T1000 (cell line): ENCODE results near the gene CEP70.
"Not testable (repeated sequence)": the region's sequence is repeated elsewhere in the genome, so short reads cannot be mapped to it uniquely, and the experiment has no call there.

Experiments
- DNase-seq: peaks from one replicate; lab custom pipeline; 2025; ENCODE audit warnings: mixed read lengths; lab: John Stamatoyannopoulos, UW

The CEP70 gene

DNA sequence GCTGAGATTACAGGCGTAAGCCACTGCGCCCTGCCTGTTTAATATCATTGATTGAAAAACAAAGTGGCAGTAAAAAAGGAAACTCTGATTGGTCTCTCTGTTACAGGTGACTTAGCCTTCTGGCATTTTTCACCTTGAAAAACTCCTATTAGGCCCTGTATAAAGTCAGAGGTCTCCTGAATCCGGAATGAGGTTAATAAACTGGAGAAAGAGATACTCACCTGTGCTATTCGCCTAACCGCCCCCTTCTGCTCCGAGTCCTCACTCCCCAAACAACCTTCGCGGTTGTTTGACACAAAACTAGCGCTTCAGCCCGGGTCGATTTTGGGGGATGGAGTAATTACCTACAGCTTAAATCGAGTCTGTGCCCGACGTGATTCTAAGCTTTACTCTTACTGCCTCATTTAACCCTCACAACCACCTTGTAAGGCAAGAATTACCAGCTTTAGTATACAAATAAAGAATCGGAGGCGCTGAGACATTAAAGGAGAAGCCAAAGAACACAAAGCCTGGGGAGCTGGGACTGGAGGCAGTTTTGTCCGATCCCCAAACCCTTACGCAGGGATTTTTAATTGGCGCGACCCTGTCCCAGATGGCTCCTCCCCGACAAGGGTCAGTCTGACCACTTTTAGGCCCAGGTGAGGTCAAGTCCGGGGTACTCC lies 441 bp downstream of the CEP70 start:
- DNase-seq, result no peak

DNA sequence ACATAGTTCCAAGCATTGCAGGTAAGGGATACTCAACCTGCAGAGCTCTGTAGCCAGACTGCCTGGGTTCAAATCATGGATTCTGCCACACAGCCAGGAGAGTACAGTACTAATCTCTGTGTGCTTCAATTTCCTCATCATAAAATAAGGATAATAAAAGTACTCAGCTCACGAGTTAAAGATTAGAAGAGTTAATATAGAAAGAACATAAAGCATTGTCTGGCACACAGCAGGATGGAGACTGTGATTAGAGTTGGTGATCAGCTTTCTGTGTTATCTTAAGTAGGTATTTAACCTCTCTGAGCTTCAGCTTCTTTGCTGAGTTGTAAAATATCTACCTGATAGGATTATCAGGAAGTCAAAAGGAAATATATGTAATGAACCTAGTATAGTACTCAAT lies 2.7 kb downstream of the CEP70 start:
- no peak for DNase-seq

DNA sequence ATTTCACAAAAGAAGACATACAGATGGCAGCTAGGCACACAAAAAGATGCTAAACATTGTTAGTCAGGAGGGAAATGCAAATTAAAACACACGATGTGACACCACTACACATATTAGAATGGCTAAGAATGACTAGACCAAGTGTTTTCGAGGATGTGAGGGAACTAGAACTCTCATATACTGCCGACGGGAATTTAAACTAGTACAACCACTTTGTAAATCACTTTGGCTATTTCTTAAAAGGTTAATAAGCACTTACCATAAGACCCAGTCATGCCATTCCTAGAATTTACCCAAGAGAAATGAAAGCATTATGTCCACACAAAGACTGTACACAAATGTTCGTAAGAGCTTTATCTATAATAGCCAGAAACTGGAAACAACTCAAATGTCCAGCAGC lies 5.6 kb downstream of the CEP70 start:
- no peak for DNase-seq

DNA sequence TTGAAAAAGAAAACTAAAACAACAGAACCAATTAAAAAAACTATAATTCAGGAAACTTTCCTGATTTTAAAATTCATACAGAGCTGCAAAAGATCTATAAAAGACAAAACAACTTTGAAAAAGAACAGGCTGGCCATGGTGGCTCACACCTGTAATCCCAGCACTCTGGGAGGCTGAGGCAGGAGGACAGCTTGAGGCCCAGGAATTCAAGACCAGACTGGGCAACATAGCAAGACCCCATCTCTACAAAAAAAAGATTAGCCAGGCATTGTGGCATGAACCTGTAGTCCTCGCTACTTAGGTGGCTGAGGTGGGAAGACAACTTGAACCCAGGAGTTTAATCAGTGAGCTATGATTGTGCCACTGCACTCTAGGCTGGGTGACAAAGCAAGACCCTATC lies 6.7 kb downstream of the CEP70 start:
- no peak for DNase-seq

DNA sequence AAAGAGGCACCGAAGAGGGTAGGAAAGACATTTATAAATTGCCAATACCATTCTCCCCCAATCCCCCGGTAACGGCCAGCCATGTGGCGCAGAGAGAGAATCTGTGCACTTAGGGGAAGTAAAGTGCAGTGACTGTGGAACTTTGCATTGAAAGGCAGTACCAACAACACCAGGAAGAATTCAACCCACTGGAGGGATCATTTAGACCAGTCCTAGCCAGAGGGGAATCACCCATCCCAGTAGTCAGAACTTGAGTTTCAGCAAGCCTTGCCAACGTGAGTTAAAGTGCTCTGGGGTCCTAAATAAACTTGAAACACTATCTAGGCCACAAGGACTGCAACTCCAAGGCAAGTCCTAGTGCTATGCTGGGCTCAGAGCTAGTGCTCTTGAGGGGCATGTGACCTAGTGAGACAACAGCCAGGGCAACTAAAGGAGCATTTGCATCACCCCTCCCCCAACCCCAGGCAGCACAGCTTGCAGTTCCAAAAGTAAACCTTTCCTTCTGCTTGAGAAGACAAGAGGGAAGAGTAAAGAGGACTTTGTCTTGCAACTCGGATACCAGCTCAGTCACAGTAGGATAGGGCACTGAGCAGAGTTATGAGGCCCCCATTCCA lies 15.0 kb downstream of the CEP70 start:
- no peak for DNase-seq

DNA sequence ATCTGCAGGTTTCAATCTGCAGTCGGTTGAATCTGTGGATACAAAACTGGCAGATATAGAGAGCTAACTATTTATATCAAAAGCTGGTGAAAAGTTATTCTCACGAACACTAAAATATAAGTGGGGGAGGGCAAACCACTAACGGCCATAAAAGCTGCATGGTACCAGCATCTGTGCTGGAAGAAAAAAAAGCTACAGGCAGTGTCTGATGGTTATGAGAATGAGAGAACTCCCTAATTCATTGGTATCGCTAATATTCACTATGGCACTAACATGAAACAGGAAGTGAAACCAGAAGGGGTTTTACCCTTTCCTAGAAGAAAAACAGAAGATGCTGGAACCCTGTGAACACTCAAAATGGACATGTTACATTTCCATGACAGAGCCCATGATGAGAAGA lies 15.9 kb downstream of the CEP70 start:
- no peak for DNase-seq

DNA sequence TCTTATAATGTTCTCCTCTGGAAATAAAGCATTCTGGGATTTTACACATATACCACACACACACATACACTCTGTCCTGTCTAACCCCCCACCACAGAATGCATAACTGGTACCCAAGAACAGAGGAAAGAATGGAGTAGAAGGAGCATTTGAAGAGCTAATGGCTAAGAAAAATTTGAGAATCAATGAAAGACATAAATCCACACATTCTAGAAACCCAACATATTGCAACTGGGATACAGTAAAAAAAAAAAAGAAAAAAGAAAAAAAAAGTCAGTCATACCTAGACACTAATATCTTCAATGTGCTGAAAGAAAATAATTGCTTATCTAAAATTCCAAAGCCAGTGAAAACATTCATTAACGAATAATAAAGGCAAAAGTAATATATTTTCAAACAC lies 20.9 kb downstream of the CEP70 start:
- DNase-seq, result no peak

DNA sequence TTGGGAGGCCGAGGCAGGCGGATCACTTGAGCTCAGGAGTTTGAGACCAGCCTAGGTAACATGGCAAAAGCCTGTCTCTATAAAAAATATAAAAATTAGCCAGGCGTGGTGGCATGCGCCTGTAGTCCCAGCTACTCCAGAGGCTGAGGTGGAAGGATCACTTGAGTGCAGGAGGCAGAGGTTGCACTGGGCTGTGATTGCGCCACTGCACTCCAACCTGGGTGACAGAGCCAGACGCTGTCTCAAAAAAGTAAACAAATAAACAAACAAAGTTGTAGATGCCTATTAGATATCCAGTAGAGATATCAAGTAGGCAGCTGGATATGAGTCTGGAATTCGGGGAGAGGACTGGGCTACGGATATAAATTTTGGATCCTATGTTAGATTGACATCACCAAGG lies 24.4 kb downstream of the CEP70 start:
- DNase-seq, result not testable (repeated sequence)

DNA sequence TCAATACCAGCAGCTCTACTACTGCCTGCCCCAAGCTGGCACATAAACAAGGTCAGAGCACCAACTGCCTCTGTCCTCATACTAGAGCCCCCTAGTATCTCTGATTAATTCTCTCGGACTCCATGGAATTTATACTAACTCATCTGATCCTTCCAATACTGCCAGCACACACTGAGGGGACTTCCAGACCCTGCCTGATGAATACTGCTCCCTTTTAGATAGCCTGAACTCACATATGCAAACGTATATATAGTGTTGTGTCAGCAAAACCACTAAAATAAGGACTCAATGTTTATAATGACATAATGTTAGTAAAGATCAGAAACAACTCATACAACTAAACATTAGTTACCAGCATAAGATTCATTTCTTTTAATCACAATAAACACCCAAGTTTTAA lies 25.0 kb downstream of the CEP70 start:
- no peak for DNase-seq

DNA sequence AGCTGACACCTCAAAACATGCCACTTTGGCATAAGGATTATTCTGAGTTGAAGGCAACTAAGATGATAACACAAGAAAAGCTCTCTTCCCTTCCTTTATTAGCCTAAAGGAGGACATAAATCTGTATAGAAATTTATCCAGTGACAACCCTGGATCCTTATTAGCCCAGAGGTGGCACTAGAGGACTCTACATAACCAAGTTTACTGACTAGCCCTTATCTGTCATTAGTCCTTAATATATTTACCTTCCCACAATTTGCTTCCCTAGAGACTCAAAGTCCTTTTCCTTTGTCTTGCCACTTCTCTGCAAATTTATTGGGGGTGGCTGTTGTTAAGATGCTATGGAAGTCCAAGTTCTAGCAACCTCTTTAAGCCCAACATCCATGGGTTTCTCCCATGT lies 26.7 kb downstream of the CEP70 start:
- DNase-seq, result no peak

DNA sequence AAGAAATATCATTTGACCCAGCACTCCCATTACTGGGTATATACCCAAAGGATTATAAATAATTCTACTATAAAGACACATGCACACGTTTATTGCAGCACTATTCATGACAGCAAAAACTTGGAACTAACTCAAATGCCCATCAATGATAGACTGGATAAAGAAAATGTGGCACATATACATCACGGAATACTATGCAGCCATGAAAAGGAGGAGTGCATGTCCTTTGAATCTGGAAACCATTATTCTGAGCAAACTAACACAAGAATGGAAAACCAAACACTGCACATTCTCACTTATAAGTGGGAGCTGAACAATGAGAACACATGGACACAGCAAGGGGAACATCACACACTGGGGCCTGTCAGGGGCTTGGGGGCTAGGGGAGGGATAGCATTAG lies 27.8 kb downstream of the CEP70 start:
- not testable (repeated sequence) for DNase-seq

DNA sequence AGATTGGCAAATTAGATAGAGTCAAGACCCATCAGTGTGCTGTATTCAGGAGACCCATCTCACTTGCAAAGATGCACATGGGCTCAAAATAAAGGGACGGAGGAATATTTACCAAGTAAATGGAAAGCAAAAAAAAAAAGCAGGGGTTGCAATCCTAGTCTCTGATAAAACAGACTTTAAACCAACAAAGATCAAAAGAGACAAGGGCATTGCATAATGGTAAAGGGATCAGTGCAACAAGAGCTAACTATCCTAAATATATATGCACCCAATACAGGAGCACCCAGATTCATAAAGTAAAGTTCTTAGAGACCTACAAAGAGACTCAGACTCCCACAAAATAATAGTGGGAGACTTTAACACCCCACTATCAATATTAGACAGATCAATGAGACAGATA lies 31.2 kb downstream of the CEP70 start:
- DNase-seq, result not testable (repeated sequence)

DNA sequence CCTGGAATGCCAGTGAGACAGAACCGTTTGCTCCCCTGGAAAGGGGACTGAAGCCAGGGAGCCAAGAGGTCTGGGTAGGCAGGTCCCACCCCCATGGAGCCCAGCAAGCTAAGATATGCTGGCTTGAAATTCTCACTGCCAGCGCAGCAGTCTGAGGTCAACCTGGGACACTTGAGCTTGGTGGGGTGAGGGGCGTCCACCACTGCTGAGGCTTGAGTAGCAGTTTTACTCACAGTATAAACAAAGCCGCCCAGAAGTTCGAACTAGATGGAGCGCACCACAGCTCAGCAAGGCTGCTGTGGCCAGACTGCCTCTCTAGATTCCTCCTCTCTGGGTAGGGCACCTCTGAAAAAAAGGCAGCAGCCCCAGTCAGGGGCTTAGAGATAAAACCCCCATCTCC lies 33.6 kb downstream of the CEP70 start:
- DNase-seq, result no peak

DNA sequence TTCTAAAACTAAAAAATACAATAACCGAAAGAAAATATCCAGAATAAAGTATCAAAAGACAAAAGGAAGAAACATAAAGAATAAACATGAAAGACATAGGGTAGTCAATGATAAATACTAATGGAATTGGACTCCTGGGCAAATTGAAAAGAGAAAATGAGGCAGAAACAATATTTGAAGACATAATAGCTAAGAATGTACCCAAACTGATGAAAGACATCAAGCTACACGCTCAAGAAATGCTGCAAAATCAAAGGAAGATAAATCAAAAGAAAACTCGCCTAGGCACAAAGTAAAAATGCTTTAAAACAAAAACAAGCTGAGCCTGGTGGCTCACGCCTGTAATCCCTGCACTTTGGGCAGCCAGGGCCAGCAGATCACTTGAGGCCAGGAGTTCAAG lies 34.9 kb downstream of the CEP70 start:
- DNase-seq, result no peak

DNA sequence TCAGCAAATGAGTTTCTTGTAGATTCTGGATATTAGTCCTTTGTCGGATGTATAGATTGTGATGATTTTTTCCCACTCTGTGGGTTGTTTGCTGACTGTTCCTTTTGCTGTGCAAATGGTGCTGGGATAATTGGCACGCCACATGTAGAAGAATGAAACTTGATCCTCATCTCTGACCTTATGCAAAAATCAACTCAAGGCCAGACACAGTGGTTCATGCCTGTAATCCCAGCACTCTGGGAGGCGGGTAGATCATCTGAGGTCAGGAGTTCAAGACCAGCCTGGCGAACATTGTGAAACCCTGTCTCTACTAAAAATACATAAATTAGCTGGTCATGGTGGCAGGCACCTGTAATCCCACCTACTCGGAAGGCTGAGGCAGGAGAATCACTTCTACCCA lies 39.3 kb downstream of the CEP70 start:
- not testable (repeated sequence) for DNase-seq

DNA sequence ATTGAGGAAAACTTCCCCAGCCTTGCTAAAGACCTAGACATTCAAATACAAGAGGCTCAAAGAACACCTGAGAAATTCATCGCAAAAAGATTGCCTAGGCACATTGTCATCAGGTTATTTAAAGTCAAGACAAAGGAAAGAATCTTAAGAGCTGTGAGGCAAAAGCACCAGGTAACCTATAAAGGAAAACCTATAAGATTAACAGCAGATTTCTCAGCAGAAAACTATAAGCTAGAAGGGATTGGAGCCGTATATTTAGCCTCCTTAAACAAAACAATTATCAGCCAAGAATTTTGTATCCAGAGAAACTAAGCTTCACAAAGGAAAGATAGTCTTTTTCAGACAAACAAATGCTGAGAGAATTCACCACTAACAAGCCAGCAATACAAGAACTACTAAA lies 43.1 kb downstream of the CEP70 start:
- not testable (repeated sequence) for DNase-seq

DNA sequence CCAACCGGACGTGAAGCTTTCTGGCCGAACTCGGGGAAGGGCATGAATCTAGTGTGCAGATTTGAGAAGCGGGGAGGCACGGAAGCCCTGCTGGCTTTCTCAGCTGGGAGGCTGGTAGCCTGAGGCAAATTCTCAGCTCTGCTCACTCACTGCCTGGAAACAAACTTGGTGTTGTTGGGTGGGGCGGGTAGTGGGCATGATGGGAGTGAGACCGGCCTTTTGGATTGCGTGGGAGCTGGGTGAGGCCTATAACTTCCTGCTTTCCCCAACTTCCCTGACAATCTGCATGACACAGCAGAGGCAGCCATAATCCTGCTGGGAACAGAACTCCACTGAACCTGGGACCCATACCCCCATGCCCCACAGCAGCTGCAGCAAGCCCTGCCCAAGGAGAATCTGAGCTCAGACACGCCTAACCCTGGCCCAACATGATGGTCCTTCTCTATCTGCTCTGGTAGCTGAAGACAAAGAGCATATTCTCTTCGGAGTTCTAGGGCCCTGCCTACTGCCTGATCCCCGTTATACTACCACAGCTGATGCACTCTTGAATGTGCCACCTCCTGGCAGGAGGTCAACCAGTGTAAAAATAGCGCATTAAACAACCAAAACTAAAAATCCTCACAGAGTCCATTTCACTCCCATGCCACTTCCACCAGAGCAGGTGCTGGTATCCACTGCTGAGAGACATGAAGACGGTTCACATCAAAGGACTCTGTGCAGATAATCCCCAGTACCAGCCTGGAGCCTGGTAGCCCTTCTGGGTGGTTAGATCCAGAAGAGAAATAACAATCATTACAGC lies 44.7 kb downstream of the CEP70 start:
- DNase-seq, result no peak

DNA sequence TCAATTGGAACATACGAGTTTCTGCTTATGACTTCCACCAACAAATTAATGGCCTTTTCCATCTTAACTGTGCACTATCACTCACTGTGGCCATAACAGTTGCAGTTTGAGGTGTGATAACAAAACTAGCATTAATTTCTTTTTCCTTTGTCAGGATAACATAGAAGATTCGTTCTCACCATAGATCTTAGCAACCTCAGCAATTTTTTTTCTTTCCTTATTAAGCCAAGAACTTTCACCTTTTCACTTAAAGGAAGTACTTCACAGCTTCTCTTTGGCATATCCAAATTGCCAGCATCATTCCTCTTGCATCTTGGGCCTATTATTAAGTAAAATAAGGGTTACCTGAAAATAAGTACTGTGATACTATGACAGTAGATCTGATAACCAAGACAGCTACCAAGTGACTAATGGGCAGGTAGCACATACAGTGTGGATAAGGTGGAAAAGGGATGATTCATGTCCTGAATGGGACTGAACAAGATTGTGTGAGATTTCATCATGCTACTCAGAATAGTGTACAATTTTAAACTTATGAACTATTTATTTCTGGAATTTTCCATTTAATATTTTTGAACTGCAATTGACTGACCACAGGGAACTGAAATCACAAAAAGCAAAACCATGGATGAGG lies 46.6 kb downstream of the CEP70 start:
- DNase-seq, result no peak

DNA sequence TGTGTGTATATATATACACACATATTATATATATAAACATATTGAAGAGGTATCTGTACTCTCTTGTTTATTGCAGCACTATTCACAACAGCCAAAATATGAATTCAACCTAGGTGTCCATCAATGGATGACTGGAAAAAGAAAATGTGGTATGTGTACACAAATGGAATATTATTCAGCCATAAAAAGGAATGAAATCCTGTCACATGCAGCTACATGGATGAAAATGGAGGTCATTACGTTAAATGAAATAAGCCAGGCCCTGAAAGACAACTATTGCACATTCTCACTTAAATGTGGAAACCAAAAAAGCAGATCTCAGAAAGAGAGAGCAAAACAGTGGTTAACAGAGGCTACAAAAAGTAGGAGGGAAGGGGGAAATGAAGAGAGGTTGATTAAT lies 49.5 kb downstream of the CEP70 start:
- no peak for DNase-seq

DNA sequence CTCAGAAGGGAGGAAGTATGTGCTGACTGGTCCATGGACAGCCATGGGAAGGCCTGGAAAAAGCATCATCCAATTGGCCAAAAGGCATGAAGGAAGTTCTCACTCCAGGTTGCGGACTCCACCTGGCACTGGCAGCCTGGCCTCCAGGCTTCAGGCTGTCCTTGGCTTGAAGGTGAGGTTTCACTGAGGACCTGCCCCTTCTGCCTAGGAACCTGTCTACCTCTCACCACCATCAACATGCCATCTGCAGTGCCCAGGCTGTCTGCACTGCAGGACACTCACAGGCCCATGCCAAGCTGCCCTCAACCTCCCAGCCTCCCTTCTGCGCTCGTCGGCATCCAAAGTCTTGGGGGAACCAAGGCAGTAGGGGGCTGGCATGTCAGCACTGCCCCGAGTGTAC lies 51.1 kb downstream of the CEP70 start:
- no peak for DNase-seq

DNA sequence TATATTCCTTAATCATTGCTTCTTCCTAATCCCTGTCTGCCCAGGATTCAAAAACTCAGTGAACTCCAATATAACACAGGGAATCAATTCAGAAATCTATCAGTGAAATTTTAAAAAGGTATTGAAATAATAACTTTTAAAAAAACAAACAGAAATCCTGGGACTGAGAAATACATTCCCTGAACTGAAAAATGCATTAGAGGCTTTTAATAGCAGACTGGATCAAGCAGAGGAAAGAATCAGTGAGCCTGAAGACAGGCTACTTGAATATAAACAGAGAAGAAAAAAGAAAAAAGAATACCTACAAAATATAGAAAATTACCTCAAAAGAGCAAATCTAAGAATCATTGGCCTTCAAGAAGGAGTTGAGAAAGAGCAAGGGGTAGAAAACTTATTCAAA lies 54.7 kb downstream of the CEP70 start:
- no peak for DNase-seq

DNA sequence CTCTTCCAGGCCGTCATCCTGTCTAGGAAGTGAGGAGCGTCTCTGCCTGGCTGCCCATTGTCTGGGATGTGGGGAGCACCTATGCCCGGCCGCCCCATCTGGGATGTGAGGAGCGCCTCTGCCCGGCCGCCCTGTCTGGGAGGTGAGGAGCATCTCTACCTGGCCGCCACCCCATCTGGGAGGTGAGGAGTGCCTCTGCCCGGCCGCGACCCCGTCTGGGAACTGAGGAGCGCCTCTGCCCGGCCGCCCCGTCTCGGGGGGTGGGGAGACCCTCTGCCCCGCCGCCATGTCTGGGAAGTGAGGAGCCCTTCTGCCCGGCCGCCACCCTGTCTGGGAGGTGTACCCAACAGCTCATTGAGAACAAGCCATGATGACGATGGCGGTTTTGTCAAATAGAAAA lies 72.6 kb downstream of the CEP70 start:
- DNase-seq, result not testable (repeated sequence)
